Right atrium auricular region (tissue), 2 donors: ENCODE measurements around the gene RAB4A. TPM values are rescaled to one million over a fixed set of nuclear protein-coding genes. Genes with fewer than 3 reads are reported as not detected.

Source experiments
- DNase-seq: peaks from one replicate; pipeline ENCODE4 v3.0.0-alpha.2; 2019; ENCODE audit warnings: low spot score
- H3K27ac ChIP-seq, 2 donors: fragments of 200-600 bp; sonication (generic); 1 replicate in 1 of 2; 2 replicates in 1 of 2; pipeline ENCODE4 v1.5.1; 2016 to 2019
- H3K27me3 ChIP-seq, 2 donors: fragments of 200-600 bp; sonication (generic); one replicate each; pipeline versions ENCODE4 v1.5.1 to v1.6.0; 2017 to 2019
- H3K36me3 ChIP-seq: fragments of 200-600 bp; sonication (generic); one replicate; pipeline ENCODE4 v1.5.1; 2016
- H3K4me1 ChIP-seq, 2 donors: fragments of 200-600 bp; sonication (generic); one replicate each; pipeline versions ENCODE4 v1.5.1 to v1.6.0; 2017 to 2019
- H3K4me3 ChIP-seq, 2 donors: fragments of 200-600 bp; sonication (generic); 1 replicate in 1 of 2; 2 replicates in 1 of 2; pipeline ENCODE4 v1.5.1; 2017 to 2019; ENCODE audit warnings: mild to moderate bottlenecking in 1 of 2, moderate library complexity in 1 of 2
- H3K9me3 ChIP-seq, 2 donors: fragments of 200-600 bp; sonication (generic); one replicate each; pipeline ENCODE4 v1.5.1; 2019
- CTCF ChIP-seq, 2 donors: fragments of 200-600 bp; sonication (generic); IDR thresholded peaks; one replicate each; pipeline ENCODE4 v1.5.1; 2019; ENCODE audit warnings: antibody characterized with exemption in 2 of 2
- total RNA-seq, 2 donors: library from RNA; depleted of rRNA; stranded (reverse); fragments of >200 nt; gene quantifications; one replicate each; pipeline ENCODE4 v1.1.0, GENCODE V29; 2016

RAB4A gene
- total RNA-seq, 2 donors from 2014 or later, result 44.4 to 60.8 TPM

- no peaks in the 10 kb centered on the region for H3K9me3 ChIP-seq
- H3K36me3 ChIP-seq, result no peaks in the 10 kb centered on the region
- no peak overlapping the region for H3K4me3 ChIP-seq
- H3K27me3 ChIP-seq, result no peaks in the 10 kb centered on the region
- no peak overlapping the region for H3K27ac ChIP-seq
- H3K4me1 ChIP-seq, result peaks cover 0 to 45% of the 10 kb centered on the region in 2 donors
- TF ChIP-seq CTCF (IDR thresholded peaks at IDR 0.05), result no peak
- DNase-seq, result no peak
Measured at GRCh38 chr1:229226796-229227195, 44.1 kb upstream of the RAB4A start.

- H3K27ac ChIP-seq, result no peak overlapping the region
- no peaks in the 10 kb centered on the region for H3K36me3 ChIP-seq
- H3K4me3 ChIP-seq, result no peak overlapping the region
- no peaks in the 10 kb centered on the region for H3K9me3 ChIP-seq
- TF ChIP-seq CTCF (IDR thresholded peaks at IDR 0.05), result peak; percentile 68 to 93
- peaks cover 0 to 42% of the 10 kb centered on the region in 2 donors for H3K4me1 ChIP-seq
- no peaks in the 10 kb centered on the region for H3K27me3 ChIP-seq
- peak; percentile 88 for DNase-seq
Measured at GRCh38 chr1:229227298-229227919, 43.5 kb upstream of the RAB4A start.

GRCh38 chr1:229228522-229228921 is 42.4 kb upstream of the RAB4A start:
- peaks cover 0 to 40% of the 10 kb centered on the region in 2 donors for H3K4me1 ChIP-seq
- no peaks in the 10 kb centered on the region for H3K27me3 ChIP-seq
- H3K9me3 ChIP-seq, result no peaks in the 10 kb centered on the region
- no peaks in the 10 kb centered on the region for H3K36me3 ChIP-seq
- no peak overlapping the region for H3K27ac ChIP-seq
- DNase-seq, result no peak
- no peak for TF ChIP-seq CTCF (IDR thresholded peaks at IDR 0.05)
- H3K4me3 ChIP-seq, result no peak overlapping the region

GRCh38 chr1:229229137-229229720 is 41.7 kb upstream of the RAB4A start:
- Histone ChIP-seq H3K4me3 (peak overlapping the region in 1 of 2 donors; percentile 15), H3K36me3 (no peaks in the 10 kb centered on the region), H3K27me3 (no peaks in the 10 kb centered on the region), H3K9me3 (no peaks in the 10 kb centered on the region), H3K27ac (peak overlapping the region; percentile 80 to 87), H3K4me1 (peaks cover 0 to 37% of the 10 kb centered on the region in 2 donors)
- DNase-seq, result no peak
- TF ChIP-seq CTCF (IDR thresholded peaks at IDR 0.05), result no peak

- peak; percentile 92 for DNase-seq
Measured at GRCh38 chr1:229229721-229230139, 41.2 kb upstream of the RAB4A start.

More at GRCh38 chr1:229229721-229230139, 41.2 kb upstream of the RAB4A start:
- Histone ChIP-seq H3K27me3 (no peaks in the 10 kb centered on the region), H3K27ac (peak overlapping the region; percentile 80 to 87), H3K36me3 (no peaks in the 10 kb centered on the region), H3K4me3 (peak overlapping the region in 1 of 2 donors; percentile 15), H3K4me1 (peaks cover 0 to 37% of the 10 kb centered on the region in 2 donors), H3K9me3 (no peaks in the 10 kb centered on the region)
- no peak for TF ChIP-seq CTCF (IDR thresholded peaks at IDR 0.05)
